GM15510 (cell line): ENCODE data around the gene SNX5.

ENCODE experiments used
- POLR2A ChIP-seq: IDR thresholded peaks from 3 replicates; pipeline ENCODE4 v1.6.1; 2011; ENCODE audit warnings: borderline replicate concordance; ENCODE audit not compliant: insufficient read length; ENCODE audit errors: extremely low read depth

SNX5 gene

DNA sequence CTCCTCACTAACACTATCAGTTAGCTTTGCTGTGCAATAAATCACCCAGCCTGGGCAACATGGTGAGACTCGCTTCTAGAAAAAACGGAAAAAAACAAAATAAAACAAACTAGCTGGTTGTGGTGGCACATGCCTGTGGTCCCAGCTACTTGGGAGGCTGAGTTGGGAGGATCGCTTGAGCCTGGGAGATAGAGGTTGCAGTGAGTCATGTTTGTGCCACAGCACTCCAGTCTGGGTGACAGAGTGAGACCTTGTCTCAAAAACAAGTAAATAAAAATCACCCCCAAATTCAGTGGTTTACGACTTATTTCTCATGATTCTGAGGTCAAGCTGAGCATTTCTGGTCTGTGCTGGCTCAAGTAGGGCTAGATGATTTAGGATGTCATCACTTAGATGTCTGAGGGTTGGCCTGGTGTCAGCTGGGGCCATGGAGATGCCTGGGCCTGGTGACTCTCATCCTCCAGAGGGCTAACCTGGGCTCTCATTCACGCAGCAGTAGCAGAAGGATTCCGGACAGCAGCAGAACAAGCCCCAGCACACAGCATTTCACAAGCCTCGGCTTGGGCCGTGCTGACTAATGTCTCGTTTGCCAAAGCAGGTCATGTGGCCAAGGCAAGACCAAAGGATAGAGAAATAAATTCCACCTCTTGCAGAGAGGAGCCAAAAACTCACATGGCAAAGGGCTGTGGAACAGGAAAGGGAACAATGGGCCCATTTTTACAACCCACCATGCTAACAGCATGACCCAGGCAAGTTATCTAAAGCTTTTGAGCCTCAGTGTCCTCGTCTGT is 32.7 kb upstream of the SNX5 start:
- TF ChIP-seq POLR2A, result no peak

DNA sequence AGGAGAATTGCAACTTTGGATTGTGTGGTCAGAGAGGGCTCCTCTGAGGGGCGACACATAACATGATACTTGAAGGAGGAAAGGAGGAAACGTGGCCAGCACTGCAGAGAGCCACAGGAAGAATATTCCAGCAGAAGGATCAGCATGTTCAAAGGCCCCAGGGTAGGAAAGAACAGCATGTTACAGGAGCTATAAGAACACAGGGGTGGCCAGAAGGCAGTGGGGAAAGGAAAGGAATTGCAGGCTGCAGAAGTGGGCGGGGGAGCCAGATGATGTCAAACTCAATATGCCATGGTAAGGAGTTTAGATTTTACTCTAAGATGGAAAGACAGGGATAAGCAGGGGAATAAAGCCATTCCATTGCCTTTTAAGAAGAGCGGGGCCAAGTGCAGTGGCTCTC is 31.0 kb upstream of the SNX5 start:
- TF ChIP-seq POLR2A, result no peak

DNA sequence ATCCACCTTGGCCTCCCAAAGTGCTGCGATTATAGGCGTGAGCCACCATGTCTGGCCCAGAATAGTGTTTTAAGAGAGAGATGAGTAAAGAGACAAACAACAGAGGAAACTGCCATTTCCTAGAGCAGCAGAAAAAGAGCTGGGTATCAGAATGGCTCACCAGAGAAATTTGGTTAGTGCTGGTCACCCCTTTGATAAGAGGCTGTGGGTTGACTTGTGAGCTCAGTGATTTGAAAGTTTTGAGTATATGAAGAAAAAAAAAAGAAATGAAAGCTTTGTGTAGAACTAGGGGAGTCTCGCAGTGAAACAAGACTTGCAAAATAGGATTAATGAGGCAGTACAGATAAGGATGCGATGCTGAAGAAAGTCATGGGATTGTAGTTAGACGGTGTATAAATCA is 29.9 kb upstream of the SNX5 start:
- no peak for TF ChIP-seq POLR2A

DNA sequence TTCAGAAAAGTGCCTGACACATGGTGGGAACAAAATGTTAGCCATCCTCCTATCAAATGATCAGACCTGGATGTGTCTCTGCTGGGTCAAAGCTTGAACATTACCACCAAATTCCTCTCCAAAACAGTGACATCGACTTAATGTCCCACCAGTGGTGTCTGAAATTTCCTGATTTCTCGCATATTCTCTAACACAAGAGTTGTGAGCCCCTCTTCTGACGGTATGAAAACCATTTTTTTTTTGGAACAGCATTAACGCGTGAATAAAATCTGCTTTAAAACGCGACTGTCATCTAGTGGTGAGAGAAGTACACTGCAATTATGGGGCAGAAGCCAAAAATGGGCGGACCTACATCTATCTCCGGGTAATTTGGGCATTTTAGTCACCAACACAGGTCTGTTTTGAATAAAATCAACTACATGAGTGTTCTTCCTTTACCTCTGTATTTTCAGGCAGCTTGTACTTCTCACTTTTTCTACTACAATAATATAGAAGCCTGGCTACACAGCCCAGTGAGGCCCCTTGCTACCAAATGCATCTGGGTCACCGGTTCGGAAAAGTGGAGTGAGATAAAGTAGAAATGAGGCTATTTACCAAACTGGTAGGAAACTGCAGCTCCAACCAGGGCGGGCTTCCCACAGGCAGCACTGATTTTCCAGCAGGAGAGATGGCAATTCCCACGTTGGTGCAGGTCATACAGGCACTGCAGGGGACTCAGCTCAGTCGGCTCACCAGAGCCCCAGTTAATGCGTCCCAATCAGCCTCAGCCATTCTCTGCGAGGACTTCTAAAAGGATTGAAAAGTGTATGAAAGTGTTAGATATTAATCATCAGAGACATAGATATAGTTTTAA is 27.6 kb upstream of the SNX5 start:
- no peak for TF ChIP-seq POLR2A

DNA sequence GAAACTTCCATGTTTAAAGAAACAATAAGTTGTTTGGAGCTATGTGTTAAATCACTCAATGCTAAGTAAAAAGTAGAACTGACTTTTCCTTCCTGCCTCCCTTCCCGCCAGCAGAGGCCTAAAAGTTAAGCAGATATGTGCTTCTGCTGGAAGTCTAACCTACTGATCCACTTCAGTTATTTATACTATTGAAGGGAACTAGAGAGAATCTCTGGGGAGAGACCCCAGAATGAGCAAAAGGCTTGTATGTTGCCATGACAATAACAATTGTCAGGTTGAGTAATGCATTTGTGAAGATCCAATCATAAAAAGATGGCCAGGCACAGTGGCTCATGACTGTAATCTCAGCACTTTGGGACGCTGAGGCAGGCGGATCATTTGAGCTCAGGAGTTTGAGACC is 25.0 kb upstream of the SNX5 start:
- no peak for TF ChIP-seq POLR2A

DNA sequence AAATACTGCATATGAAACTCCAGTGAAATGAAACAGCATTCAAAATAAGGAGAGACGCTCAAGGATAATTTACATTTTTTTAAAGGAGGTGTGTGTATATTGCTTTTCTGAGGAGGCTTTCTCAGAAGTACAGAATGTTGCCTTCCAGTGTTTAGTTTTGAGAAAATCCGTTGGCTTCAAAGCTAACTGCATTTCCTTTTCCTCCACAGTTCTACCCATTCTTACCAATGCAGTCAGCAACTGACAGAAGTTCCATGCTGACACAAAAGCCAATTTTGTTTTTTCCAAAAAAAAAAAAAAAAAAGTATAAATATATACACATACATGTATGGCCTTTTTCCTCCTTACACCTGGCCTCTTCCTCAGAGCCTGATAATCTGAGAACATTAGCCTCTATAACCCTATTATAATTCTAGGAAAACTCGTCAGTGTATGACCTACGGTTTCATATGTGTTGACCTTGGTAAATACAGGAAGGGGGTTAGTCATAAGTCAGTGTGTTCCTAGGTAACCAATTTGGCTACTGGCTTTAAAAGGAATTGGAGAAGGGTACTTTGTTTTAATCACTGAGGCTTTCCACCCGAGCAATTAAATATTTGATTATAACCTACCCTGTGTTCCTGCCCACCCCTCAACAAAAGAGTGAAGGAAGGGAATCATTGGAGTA is 24.4 kb upstream of the SNX5 start:
- TF ChIP-seq POLR2A, result no peak

DNA sequence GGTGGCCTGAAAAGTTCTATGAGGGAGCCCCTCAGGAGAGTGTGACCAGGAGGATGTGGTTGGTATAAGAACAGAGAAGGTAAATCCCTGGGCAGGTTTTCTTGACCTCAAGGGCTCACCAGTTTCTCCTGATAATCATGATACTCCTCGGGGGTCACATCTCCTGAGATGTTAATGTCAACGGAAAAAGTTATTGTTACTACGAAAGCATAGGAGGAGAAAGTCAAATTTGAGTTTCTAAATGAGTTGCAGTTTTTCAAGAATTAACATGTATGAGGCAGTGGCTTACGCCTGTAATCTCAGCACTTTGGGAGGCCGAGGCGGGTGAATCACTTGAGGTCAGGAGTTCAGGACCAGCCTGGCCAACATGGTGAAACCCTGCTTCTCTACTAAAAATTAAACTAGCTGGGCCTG is 23.6 kb upstream of the SNX5 start:
- TF ChIP-seq POLR2A, result no peak

DNA sequence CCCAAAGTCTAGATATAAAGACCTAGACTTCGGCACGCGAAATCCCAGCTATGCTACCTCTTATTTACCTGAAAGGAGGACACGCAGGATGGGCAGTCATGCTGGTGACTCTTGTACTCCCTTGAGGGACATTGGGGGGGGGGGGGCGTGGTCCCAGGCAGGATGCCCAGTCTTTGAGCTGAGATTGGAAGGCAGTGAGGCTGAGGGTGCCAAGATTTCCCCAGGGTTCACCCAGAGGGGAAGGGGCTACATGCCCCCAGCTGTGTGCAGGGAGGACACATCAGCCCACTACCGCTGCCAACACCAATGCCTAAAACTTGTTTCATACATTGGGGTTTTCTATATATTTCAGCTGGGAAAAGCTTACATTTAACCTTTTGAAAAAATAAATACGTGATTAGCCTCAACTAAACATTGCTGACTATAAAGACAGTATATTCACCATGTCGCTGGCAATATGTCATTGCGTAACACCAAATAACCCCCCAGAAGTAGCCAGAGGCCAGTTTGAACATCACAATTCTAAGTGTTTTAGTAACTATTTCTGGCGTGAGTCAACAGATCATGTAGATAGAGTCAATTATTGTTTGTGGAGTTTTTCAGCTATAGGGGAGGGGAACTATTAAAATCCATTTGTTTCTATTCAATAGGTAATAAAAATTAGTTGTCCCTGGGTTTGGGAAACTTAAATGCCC is 21.8 kb upstream of the SNX5 start:
- TF ChIP-seq POLR2A, result no peak

DNA sequence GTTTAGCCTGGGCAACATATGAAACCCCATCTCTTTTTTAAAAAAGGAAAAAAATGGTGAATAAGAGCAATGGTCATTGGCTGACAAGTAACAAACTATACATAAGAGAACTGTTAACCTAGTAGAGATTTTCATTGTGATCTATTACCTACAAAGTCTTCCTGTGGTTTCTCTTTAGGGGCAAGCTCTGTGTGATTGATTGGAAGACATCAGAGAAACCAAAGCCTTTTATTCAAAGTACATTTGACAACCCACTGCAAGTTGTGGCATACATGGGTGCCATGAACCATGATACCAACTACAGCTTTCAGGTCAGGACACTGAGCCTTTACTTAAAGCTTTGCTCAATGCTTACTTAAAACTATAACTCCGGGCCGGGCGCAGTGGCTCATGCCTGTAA is 19.4 kb upstream of the SNX5 start:
- TF ChIP-seq POLR2A, result no peak

DNA sequence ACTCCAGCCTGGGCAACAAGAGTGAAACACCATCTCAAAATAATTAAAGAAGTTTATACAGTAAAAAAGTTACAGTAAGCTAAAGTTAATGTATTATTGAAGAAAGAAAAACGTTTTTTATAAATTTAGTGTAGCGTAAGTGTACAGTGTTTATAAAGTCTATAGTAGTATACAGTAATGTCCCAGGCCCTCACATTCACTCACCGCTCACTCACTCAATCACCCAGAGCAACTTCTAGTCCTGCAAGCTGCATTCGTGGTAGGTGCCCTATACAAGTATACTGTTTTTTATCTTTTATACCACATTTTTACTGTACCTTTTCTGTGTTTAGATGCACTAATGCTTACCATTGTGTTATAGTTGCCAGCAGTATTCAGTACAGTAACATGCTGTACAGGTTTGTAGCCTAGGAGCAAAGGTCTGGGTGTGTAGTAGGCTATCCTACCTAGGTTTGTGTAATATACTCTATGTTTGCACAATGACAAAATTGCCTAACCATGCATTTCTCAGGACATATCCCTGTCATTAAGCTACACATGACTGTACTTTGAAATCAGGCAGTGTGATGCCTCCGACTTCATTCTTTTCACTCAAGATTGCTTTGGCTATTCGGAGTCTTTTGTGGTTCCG is 16.9 kb upstream of the SNX5 start:
- TF ChIP-seq POLR2A, result no peak

DNA sequence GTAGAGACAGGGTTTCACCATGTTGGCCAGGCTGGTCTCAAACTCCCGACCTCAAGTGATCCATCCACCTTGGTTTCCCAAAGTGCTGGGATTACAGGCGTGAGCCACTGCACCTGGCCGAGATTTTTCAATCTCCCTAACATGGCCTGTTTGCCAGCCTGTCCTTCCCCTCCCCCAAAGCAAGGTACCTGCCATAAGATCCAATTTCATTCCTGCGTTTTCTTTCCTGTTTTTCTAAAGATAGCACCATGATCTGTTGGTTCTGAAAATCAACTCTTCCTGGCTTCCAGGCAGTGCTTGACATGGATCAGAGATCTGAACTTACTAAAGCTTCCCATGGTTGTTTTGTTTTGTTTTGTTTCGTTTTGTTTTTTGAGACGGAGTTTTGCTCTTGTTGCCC is 7.7 kb upstream of the SNX5 start:
- no peak for TF ChIP-seq POLR2A

DNA sequence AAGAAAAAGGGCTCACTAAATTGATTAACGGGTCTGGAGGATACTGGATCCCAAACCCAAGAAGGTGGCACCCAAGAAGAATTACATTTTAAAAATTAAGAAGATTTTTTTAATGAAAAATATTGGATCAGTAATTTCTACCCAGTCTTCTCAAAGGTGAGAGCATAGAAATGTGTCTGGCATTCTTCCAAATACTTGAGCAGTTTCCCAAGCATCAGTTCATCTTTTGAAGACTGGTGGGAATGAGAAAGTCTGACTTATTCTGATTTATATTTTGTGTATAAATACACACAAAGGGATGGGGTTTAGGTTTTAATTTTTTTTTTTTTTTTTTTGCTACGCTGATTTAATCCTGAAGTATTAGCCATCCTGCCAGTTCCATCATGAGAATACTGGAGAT is 3.5 kb upstream of the SNX5 start:
- TF ChIP-seq POLR2A, result no peak

DNA sequence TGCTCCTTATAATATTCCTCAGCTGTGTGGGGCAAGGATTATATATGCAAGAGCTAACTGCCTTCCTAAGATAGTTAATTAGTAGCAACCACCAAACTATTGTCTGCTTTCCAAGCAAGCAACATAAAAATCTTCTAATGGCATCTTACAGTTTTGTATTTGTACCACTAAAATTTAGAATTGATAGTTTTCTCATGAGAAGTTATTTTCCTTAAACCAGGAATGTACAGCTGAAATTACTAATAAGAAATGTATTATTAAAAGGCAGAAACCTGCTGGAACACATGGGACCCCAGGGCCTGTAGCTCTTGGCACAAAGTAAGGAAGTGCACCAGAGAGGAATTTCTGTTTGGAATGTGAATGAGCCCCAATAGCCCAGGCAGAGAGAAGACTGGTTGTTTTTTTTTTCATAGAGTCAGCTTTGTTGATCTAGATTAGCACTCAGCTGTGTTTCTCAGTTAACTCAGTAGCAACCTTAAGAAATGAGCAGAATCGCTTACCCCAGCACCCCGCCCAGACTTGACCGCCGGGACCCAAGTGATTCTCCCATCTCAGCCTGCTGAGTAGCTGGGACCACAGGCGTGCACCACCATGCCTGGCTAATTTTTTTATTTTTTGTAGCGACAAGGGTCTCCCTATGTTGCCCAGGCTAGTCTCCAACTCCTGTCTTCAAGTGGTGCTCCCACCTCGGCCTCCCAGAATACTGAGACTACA is 2.9 kb upstream of the SNX5 start:
- no peak for TF ChIP-seq POLR2A

DNA sequence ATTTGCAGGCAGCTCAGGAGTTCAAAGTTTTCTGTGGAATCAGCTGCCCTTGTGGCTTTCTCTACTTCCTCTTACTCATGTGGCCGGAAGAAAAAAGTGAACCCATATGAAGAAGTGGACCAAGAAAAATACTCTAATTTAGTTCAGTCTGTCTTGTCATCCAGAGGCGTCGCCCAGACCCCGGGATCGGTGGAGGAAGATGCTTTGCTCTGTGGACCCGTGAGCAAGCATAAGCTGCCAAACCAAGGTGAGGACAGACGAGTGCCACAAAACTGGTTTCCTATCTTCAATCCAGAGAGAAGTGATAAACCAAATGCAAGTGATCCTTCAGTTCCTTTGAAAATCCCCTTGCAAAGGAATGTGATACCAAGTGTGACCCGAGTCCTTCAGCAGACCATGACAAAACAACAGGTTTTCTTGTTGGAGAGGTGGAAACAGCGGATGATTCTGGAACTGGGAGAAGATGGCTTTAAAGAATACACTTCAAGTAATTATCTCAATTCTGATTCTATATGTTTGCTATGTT is 1.4 kb upstream of the SNX5 start:
- peak; percentile 52 for TF ChIP-seq POLR2A

DNA sequence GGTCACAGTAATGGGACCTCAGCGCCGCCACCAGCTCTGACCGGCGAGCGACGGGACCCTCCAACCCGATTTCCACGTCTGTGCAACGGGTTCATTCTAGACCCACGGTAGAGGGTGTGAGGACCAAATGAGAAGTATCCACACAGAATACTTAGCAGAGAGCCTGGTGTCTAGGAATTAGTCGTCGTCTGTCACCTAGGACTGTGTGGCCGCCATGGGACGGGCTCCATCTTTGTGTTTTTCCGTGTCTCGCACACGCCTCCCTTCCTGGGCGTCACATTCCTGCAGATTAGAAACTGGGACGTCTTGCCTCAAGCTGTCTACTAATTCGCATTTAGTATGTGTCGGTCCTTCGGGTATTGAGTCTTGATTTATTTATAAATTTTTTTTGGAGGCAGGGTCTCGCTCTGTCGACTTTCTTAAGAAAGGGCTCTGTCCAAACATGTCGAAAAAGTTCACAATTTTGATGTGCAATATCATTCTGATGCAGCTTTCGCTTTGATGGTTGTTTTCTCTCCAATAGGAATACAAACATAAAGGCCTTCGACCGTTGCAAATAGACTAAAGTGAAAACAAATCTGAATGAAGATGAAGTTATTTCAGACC is 787 bp upstream of the SNX5 start:
- peak; percentile 22 for TF ChIP-seq POLR2A
